HCT116 (cell line): Measurements from ENCODE around the gene GRID2. TPM values are rescaled to one million over a fixed set of nuclear protein-coding genes. Genes with fewer than 3 reads are reported as not detected.

Source experiments
- ATAC-seq: fragments of 200-7000 bp; cut with Tn5 transposase; 2 replicates; pipeline ENCODE4 v1.9.1; 2020; ENCODE audit warnings: mild to moderate bottlenecking, moderate library complexity
- BruUV-seq: library from RNA; stranded (reverse); fragments of 400-500 nt; replicated peaks from 2 replicates; lab custom pipeline; 2021; lab: Mats Ljungman, UMichigan
- CTCF ChIA-PET: fragments of 300-600 bp; sonication (Branson Sonifier 250); formaldehyde crosslinking; loops from one replicate; lab custom pipeline; 2021; ENCODE audit warnings: antibody characterized with exemption; lab: Charles Lee
- POLR2A ChIA-PET: fragments of 300-600, 350-600 bp; sonication (Branson Sonifier 250); formaldehyde crosslinking; loops from one replicate; lab custom pipeline; 2021; ENCODE audit warnings: antibody characterized with exemption; lab: Charles Lee
- RAD21 ChIA-PET, 2 experiments: fragments of 300-600 bp; sonication (Branson Sonifier 250); formaldehyde crosslinking; loops; one replicate each; lab custom pipeline; 2023; ENCODE audit warnings: low total read pairs in 2 of 2; ENCODE audit not compliant: uncharacterized antibody in 2 of 2, unreplicated experiment in 2 of 2, low non-redundant PET in 1 of 2; lab: Charles Lee
- DNase-seq: peaks from one replicate; pipeline ENCODE4 v3.0.0-alpha.2; 2010; ENCODE audit warnings: low read depth, low spot score
- H2AFZ ChIP-seq: fragments of 200-600 bp; shearing (Covaris generic), sonication (generic); 2 replicates; pipeline ENCODE4 v1.6.1; 2017; ENCODE audit warnings: low read depth, mixed run types, mixed read lengths, antibody characterized with exemption, low read length; ENCODE audit not compliant: poor library complexity, severe bottlenecking
- H3K27ac ChIP-seq: 2 replicates; pipeline ENCODE4 v1.5.1; 2012; ENCODE audit warnings: low read depth, low read length
- H3K27me3 ChIP-seq: fragments of 200-600 bp; sonication (generic); 2 replicates; pipeline ENCODE4 v1.6.1; 2016; ENCODE audit warnings: mixed run types, low read length, mixed read lengths; ENCODE audit not compliant: insufficient read depth
- H3K36me3 ChIP-seq, 2 experiments: fragments of 200-500 bp in 1 of 2; fragments of 200-600 bp in 1 of 2; sonication (Bioruptor generic) in 1 of 2; sonication (generic) in 1 of 2; 2 replicates each; pipeline versions ENCODE4 v1.5.1 to v1.6.1; 2014 to 2016; ENCODE audit warnings: low read length in 2 of 2, inconsistent platforms in 1 of 2, mixed read lengths in 1 of 2, mixed run types in 1 of 2; ENCODE audit not compliant: insufficient read depth in 2 of 2, control insufficient read depth in 1 of 2
- H3K4me1 ChIP-seq, 2 experiments: fragments of 200-600 bp in 1 of 2; sonication (generic) in 1 of 2; 2 replicates each; pipeline versions ENCODE4 v1.5.1 to v1.6.1; 2012 to 2017; ENCODE audit warnings: low read length in 2 of 2, inconsistent platforms in 1 of 2, mild to moderate bottlenecking in 1 of 2, mixed read lengths in 1 of 2, mixed run types in 1 of 2, moderate library complexity in 1 of 2; ENCODE audit not compliant: insufficient read depth in 2 of 2, control insufficient read depth in 1 of 2
- H3K4me2 ChIP-seq: fragments of 200-600 bp; sonication (generic); 2 replicates; pipeline ENCODE4 v1.6.1; 2017; ENCODE audit warnings: mixed run types, low read length, mixed read lengths
- H3K4me3 ChIP-seq, 2 experiments: fragments of 200-600 bp in 1 of 2; sonication (generic) in 1 of 2; replicated peaks in 1 of 2; 2 replicates each; pipeline ENCODE4 v1.5.1; 2011 to 2016; ENCODE audit warnings: low read length in 2 of 2, control low read depth in 1 of 2, low read depth in 1 of 2, mild to moderate bottlenecking in 1 of 2, mixed read lengths in 1 of 2, mixed run types in 1 of 2
- H3K79me2 ChIP-seq: fragments of 200-600 bp; sonication (generic); 2 replicates; pipeline ENCODE4 v1.6.1; 2017; ENCODE audit warnings: mild to moderate bottlenecking, mixed run types, low read length, moderate library complexity, mixed read lengths; ENCODE audit not compliant: insufficient read depth
- H3K9ac ChIP-seq: fragments of 200-600 bp; sonication (generic); 2 replicates; pipeline ENCODE4 v1.6.1; 2016; ENCODE audit warnings: low read length, mixed read lengths
- H3K9me2 ChIP-seq: fragments of 200-600 bp; sonication (generic), shearing (Covaris generic); 2 replicates; pipeline ENCODE4 v1.6.1; 2017; ENCODE audit warnings: mixed run types, mild to moderate bottlenecking, moderate library complexity; ENCODE audit not compliant: insufficient read depth
- H3K9me3 ChIP-seq, 2 experiments: fragments of 200-500 bp in 1 of 2; fragments of 200-600 bp in 1 of 2; sonication (Bioruptor generic) in 1 of 2; sonication (generic) in 1 of 2; 2 replicates each; pipeline ENCODE4 v1.6.1; 2014 to 2017; ENCODE audit warnings: low read length in 2 of 2, mixed read lengths in 2 of 2, inconsistent platforms in 1 of 2, low read depth in 1 of 2, mild to moderate bottlenecking in 1 of 2, mixed run types in 1 of 2, moderate library complexity in 1 of 2; ENCODE audit not compliant: control insufficient read depth in 1 of 2, insufficient read depth in 1 of 2
- H4K20me1 ChIP-seq: fragments of 200-600 bp; sonication (generic), shearing (Covaris generic); 2 replicates; pipeline ENCODE4 v1.6.1; 2017; ENCODE audit warnings: mixed run types, mild to moderate bottlenecking, moderate library complexity; ENCODE audit not compliant: insufficient read depth
- ATF3 ChIP-seq: IDR thresholded peaks from 2 replicates; pipeline ENCODE4 v1.6.1; 2012
- CTCF ChIP-seq, 3 experiments: fragments of 200-600 bp in 1 of 3; sonication (generic) in 1 of 3; IDR thresholded peaks in 2 of 3; conservative IDR thresholded peaks in 1 of 3; 2 replicates each; pipeline ENCODE4 v1.5.1; 2012 to 2017; ENCODE audit warnings: low read depth in 2 of 3, low read length in 2 of 3, antibody characterized with exemption in 1 of 3, borderline replicate concordance in 1 of 3, control low read depth in 1 of 3, mild to moderate bottlenecking in 1 of 3, mixed read lengths in 1 of 3, mixed run types in 1 of 3, moderate library complexity in 1 of 3; ENCODE audit not compliant: insufficient read depth in 1 of 3
- ELF1 ChIP-seq: IDR thresholded peaks from 2 replicates; pipeline ENCODE4 v1.6.1; 2012; ENCODE audit warnings: low read depth, borderline replicate concordance
- EZH2 ChIP-seq: fragments of 200-600 bp; sonication (generic); IDR thresholded peaks from 2 replicates; pipeline ENCODE4 v1.6.1; 2017; ENCODE audit warnings: antibody characterized with exemption, mixed run types
- JUND ChIP-seq: IDR thresholded peaks from 2 replicates; pipeline ENCODE4 v1.6.1; 2012
- POLR2AphosphoS5 ChIP-seq: IDR thresholded peaks from 2 replicates; pipeline ENCODE4 v1.6.1; 2011; ENCODE audit warnings: mild to moderate bottlenecking, low read depth, low read length, moderate library complexity
- REST ChIP-seq: IDR thresholded peaks from 2 replicates; pipeline ENCODE4 v1.6.1; 2012; ENCODE audit warnings: low read depth
- SIN3A ChIP-seq: IDR thresholded peaks from 2 replicates; pipeline ENCODE4 v1.6.1; 2012; ENCODE audit warnings: low read depth
- ZBTB33 ChIP-seq: IDR thresholded peaks from 2 replicates; pipeline ENCODE4 v1.6.1; 2011; ENCODE audit warnings: mild to moderate bottlenecking, low read length, moderate library complexity; ENCODE audit not compliant: insufficient replicate concordance; ENCODE audit errors: extremely low read depth
- ZNF274 ChIP-seq: fragments of 200-500 bp; sonication (Bioruptor generic); IDR thresholded peaks from 2 replicates; pipeline ENCODE4 v1.6.1; 2014; ENCODE audit warnings: mild to moderate bottlenecking, low read depth, low read length, inconsistent platforms
- intact Hi-C: fragments of 100-400 bp; cut with micrococcal nuclease; formaldehyde crosslinking; loops from 2 replicates; pipeline ENCODE4 v1.10.0; 2022
- total RNA-seq: library from RNA; stranded (reverse); gene quantifications from one replicate; pipeline ENCODE4 v1.2.1, GENCODE V29; 2021; ENCODE audit not compliant: unreplicated experiment

The GRID2 gene
- total RNA-seq, 1 experiment from 2014 or later, result not detected

- no peak overlapping the region for H3K4me2 ChIP-seq
- H3K27ac ChIP-seq, result no peak overlapping the region
- intact Hi-C loops, result no loop called here
- ChIA-PET RAD21 (no interaction called here), CTCF (no interaction called here), POLR2A (no interaction called here)
- no peaks in the 10 kb centered on the region for H3K36me3 ChIP-seq
- no TSS peak for BruUV-seq
- DNase-seq, result no peak
- ATAC-seq, result no peak
- no peak overlapping the region for H3K4me3 ChIP-seq
- TF ChIP-seq POLR2AphosphoS5, result no peak
- no peak for TF ChIP-seq ATF3
- no peak for TF ChIP-seq EZH2
- no peak for TF ChIP-seq SIN3A
- TF ChIP-seq ELF1, result no peak
- TF ChIP-seq JUND, result no peak
- no peak for TF ChIP-seq CTCF (IDR thresholded peaks at IDR 0.05 in 2 of 3, conservative IDR thresholded peaks at IDR 0.05 in 1 of 3; ENCODE audit: borderline replicate concordance in 1 of 3, insufficient read depth in 1 of 3, low read depth in 2 of 3, low read length in 2 of 3)
- TF ChIP-seq REST, result no peak
- no peak for TF ChIP-seq ZBTB33
- no peak for TF ChIP-seq ZNF274
- H4K20me1 ChIP-seq, result no peaks in the 10 kb centered on the region
- H3K9me3 ChIP-seq, result no peaks in the 10 kb centered on the region
- no peaks in the 10 kb centered on the region for H3K9me2 ChIP-seq
- no peak overlapping the region for H3K9ac ChIP-seq
- H2AFZ ChIP-seq, result no peak overlapping the region
- no peaks in the 10 kb centered on the region for H3K79me2 ChIP-seq
- H3K27me3 ChIP-seq, result no peaks in the 10 kb centered on the region
- H3K4me1 ChIP-seq, result no peaks in the 10 kb centered on the region
These were observed 325.5 kb downstream of the GRID2 start for GRCh38 chr4:92629302-92629701.
